Thyroid gland (tissue), 4 donors: Measurements from ENCODE around the gene KSR1. TPM values are rescaled to one million over a fixed set of nuclear protein-coding genes. Genes with fewer than 3 reads are reported as not detected.

Experiments used
- DNase-seq, 2 donors: peaks; one replicate each; pipeline ENCODE4 v3.0.0-alpha.2; 2019
- H3K27ac ChIP-seq, 3 donors: fragments of 200-600 bp; sonication (generic); 1 replicate in 2 of 3; 2 replicates in 1 of 3; pipeline ENCODE4 v1.5.1; 2016 to 2019; ENCODE audit warnings: mild to moderate bottlenecking in 1 of 3, moderate library complexity in 1 of 3
- H3K27me3 ChIP-seq: fragments of 200-600 bp; sonication (generic); one replicate; pipeline ENCODE4 v1.5.1; 2019
- H3K36me3 ChIP-seq, 2 donors: fragments of 200-600 bp; sonication (generic); one replicate each; pipeline ENCODE4 v1.5.1; 2016 to 2019
- H3K4me1 ChIP-seq, 2 donors: fragments of 200-600 bp; sonication (generic); one replicate each; pipeline ENCODE4 v1.5.1; 2017 to 2019
- H3K4me3 ChIP-seq, 3 donors: fragments of 200-600 bp; sonication (generic); replicated peaks in 1 of 3; 1 replicate in 2 of 3; 2 replicates in 1 of 3; pipeline ENCODE4 v1.5.1; 2016; ENCODE audit warnings: mild to moderate bottlenecking in 1 of 3
- H3K9me3 ChIP-seq: fragments of 200-600 bp; sonication (generic); one replicate; pipeline ENCODE4 v1.5.1; 2017
- POLR2A ChIP-seq, 2 donors: fragments of 450-650 bp; IDR thresholded peaks; one replicate each; pipeline ENCODE4 v1.6.1; 2017; ENCODE audit warnings: antibody characterized with exemption in 2 of 2, mild to moderate bottlenecking in 2 of 2, moderate library complexity in 1 of 2
- WGBS, 2 donors: methylation state at CpG; one replicate each; pipeline ENCODE4 v1.1.5; 2017; 5-methylcytosine and 5-hydroxymethylcytosine counted together
- intact Hi-C: fragments of 100-400 bp; cut with DNase I; formaldehyde crosslinking; loops from one replicate; pipeline ENCODE4 v1.15.1; 2023
- total RNA-seq, 4 donors: library from RNA; depleted of rRNA; stranded (reverse); fragments of >200 nt; gene quantifications; one replicate each; pipeline ENCODE4 v1.2.3, GENCODE V29; 2016
- TF ChIP-seq, protein P1 (sequence below), 6 experiments: fragments of 200-600 bp in 3 of 6; fragments of 450-650 bp in 3 of 6; sonication (generic) in 3 of 6; IDR thresholded peaks; one replicate each; pipeline ENCODE4 v1.5.1; 2016 to 2019; ENCODE audit warnings: antibody characterized with exemption in 6 of 6, mild to moderate bottlenecking in 2 of 6, inconsistent platforms in 1 of 6, moderate library complexity in 1 of 6

Gene KSR1
- total RNA-seq, 4 donors from 2014 or later = 35.9 to 75.5 (median 67.7) TPM

GRCh38 chr17:27612160-27612770 lies 156.0 kb downstream of the KSR1 start:
- intact Hi-C loops = no loop called here
- WGBS, 2 donors = 84 to 90% methylated on average over 3 of the region's 3 CpGs
- DNase-seq = no peak
- no peak for TF ChIP-seq POLR2A (IDR thresholded peaks at IDR 0.05)
- TF ChIP-seq, protein P1, sequence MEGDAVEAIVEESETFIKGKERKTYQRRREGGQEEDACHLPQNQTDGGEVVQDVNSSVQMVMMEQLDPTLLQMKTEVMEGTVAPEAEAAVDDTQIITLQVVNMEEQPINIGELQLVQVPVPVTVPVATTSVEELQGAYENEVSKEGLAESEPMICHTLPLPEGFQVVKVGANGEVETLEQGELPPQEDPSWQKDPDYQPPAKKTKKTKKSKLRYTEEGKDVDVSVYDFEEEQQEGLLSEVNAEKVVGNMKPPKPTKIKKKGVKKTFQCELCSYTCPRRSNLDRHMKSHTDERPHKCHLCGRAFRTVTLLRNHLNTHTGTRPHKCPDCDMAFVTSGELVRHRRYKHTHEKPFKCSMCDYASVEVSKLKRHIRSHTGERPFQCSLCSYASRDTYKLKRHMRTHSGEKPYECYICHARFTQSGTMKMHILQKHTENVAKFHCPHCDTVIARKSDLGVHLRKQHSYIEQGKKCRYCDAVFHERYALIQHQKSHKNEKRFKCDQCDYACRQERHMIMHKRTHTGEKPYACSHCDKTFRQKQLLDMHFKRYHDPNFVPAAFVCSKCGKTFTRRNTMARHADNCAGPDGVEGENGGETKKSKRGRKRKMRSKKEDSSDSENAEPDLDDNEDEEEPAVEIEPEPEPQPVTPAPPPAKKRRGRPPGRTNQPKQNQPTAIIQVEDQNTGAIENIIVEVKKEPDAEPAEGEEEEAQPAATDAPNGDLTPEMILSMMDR (IDR thresholded peaks at IDR 0.05) = no peak
- no peaks in the 10 kb centered on the region for H3K9me3 ChIP-seq
- no peak overlapping the region for H3K27ac ChIP-seq
- H3K4me3 ChIP-seq = no peak overlapping the region
- H3K27me3 ChIP-seq = no peaks in the 10 kb centered on the region
- H3K4me1 ChIP-seq = no peaks in the 10 kb centered on the region
- H3K36me3 ChIP-seq = peaks cover 60 to 69% of the 10 kb centered on the region in 2 donors

DNA sequence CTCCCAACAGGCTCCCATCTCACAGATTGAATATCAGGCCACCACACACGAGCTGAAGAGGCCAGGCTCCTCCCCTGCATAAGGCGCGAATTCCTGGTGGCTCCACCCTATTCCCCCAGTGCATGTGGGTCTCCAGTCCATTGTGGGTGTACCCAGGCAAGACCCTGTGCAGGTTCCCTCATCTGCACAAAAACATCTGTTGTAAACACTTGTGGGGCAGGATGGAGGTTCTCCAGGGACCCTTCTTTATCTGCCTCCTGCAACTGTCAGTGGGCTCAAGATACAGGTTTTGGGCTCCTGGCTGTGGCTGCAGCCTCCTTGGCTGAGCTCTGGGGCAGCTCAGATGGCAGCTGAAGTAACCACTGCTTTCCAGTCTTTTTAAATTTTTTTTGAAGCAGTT lies 157.2 kb downstream of the KSR1 start:
- TF ChIP-seq, protein P1 (IDR thresholded peaks at IDR 0.05) = no peak
- no peak for TF ChIP-seq POLR2A (IDR thresholded peaks at IDR 0.05)
- Histone ChIP-seq H3K9me3 (no peaks in the 10 kb centered on the region), H3K36me3 (peaks cover 63 to 73% of the 10 kb centered on the region in 2 donors), H3K27me3 (no peaks in the 10 kb centered on the region), H3K4me1 (no peaks in the 10 kb centered on the region), H3K27ac (no peak overlapping the region), H3K4me3 (no peak overlapping the region)
- intact Hi-C loops = no loop called here
- WGBS, 2 donors = 89 to 97% methylated on average over 3 of the region's 3 CpGs
- DNase-seq = no peak

DNA sequence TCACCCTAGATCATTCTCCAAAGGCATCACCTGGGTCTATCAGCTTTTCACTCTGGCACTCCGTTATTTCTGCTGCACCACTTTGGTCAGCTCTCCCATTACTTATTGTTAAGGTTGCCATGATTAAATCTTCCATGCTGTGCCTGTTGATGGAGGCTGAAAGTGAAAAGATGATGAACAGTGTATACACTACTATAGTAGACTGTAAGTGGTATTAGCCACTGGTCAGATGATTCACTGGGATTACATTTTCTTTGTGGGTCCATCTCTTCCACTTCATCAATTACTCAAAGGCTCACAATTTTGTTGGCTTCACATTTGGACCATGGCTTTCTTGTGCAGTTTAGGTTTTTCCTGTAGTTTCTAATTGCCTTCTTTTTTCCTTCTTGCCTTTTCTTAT lies 158.9 kb downstream of the KSR1 start:
- 97 to 100% methylated on average over 1 of the region's 1 CpG for WGBS, 2 donors
- H3K4me3 ChIP-seq = no peak overlapping the region
- peaks cover 77 to 79% of the 10 kb centered on the region in 2 donors for H3K36me3 ChIP-seq
- no peaks in the 10 kb centered on the region for H3K4me1 ChIP-seq
- H3K27me3 ChIP-seq = no peaks in the 10 kb centered on the region
- intact Hi-C loops = no loop called here
- H3K27ac ChIP-seq = no peak overlapping the region
- no peak for TF ChIP-seq POLR2A (IDR thresholded peaks at IDR 0.05)
- TF ChIP-seq, protein P1 (IDR thresholded peaks at IDR 0.05) = no peak
- no peak for DNase-seq
- no peaks in the 10 kb centered on the region for H3K9me3 ChIP-seq

- WGBS, 2 donors = 89 to 95% methylated on average over 4 of the region's 4 CpGs
- Histone ChIP-seq H3K27me3 (no peaks in the 10 kb centered on the region), H3K36me3 (peaks cover 69 to 78% of the 10 kb centered on the region in 2 donors), H3K4me1 (no peaks in the 10 kb centered on the region), H3K27ac (no peak overlapping the region), H3K4me3 (no peak overlapping the region), H3K9me3 (no peaks in the 10 kb centered on the region)
- intact Hi-C loops = no loop called here
- DNase-seq = no peak
- TF ChIP-seq, protein P1 (IDR thresholded peaks at IDR 0.05) = no peak
- no peak for TF ChIP-seq POLR2A (IDR thresholded peaks at IDR 0.05)
Measured at GRCh38 chr17:27616414-27616813, 160.2 kb downstream of the KSR1 start.

DNA sequence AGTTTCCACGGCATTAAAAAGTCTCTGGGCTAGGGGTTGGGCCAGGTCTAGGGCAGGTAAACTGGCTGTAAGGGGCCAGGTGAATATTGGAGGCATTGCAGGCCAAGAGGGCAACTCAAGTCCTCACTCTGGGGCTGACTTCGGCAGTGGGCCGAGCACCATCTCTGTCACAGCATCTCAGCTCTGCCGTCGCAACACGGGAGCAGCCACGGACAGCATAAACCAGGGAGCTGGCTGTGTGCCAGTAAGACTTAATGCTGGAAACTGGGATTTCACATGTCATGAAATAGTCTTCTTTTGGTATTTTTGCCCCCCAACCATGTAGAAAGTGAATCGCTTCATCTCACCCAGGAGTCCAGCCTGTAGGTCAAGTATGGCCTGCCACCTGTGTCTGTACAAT lies 162.2 kb downstream of the KSR1 start:
- no peaks in the 10 kb centered on the region for H3K4me1 ChIP-seq
- peaks cover 71 to 85% of the 10 kb centered on the region in 2 donors for H3K36me3 ChIP-seq
- 96 to 97% methylated on average over 7 to 8 of the region's 8 CpGs for WGBS, 2 donors
- H3K4me3 ChIP-seq = no peak overlapping the region
- no peak overlapping the region for H3K27ac ChIP-seq
- intact Hi-C loops = no loop called here
- no peaks in the 10 kb centered on the region for H3K9me3 ChIP-seq
- H3K27me3 ChIP-seq = no peaks in the 10 kb centered on the region
- no peak for TF ChIP-seq POLR2A (IDR thresholded peaks at IDR 0.05)
- TF ChIP-seq, protein P1 (IDR thresholded peaks at IDR 0.05) = no peak
- DNase-seq = no peak
